Endothelial cell of umbilical vein (primary cell): ENCODE results near the gene CRACR2A. TPM values are rescaled to one million over a fixed set of nuclear protein-coding genes. Genes with fewer than 3 reads are reported as not detected.

Experiments used
- BruUV-seq: library from RNA; stranded (reverse); fragments of 400-500 nt; replicated peaks from 2 replicates; lab custom pipeline; 2021; lab: Mats Ljungman, UMichigan
- CTCF ChIA-PET: fragments of 300-600, 350-600 bp; sonication (Branson Sonifier 250); formaldehyde crosslinking; loops from one replicate; lab custom pipeline; 2021; ENCODE audit warnings: antibody characterized with exemption, inconsistent platforms; lab: Charles Lee
- POLR2A ChIA-PET: fragments of 300-600, 350-600 bp; sonication (Branson Sonifier 250); formaldehyde crosslinking; loops from one replicate; lab custom pipeline; 2021; ENCODE audit warnings: antibody characterized with exemption, inconsistent platforms; lab: Charles Lee
- DNase-seq: peaks from one replicate; pipeline ENCODE4 v3.0.0-alpha.2; 2011; ENCODE audit warnings: low read depth, low spot score
- FAIRE-seq: peaks from 2 replicates; lab custom pipeline; 2011; peaks lifted over from hg19 to GRCh38; lab: Jason Lieb, UNC
- H2AFZ ChIP-seq: 2 replicates; pipeline ENCODE4 v1.6.0; 2012; ENCODE audit warnings: low read depth, low read length, control low read depth, inconsistent platforms
- H3K27ac ChIP-seq: 2 replicates; pipeline ENCODE4 v1.5.1; 2011; ENCODE audit warnings: low read depth, mild to moderate bottlenecking, control low read depth, low read length, moderate library complexity; ENCODE audit not compliant: insufficient read depth
- H3K27me3 ChIP-seq, 2 experiments: 2 replicates each; pipeline versions ENCODE4 v1.6.0 to v1.6.1; 2011; ENCODE audit warnings: low read length in 2 of 2, mixed read lengths in 1 of 2; ENCODE audit not compliant: control insufficient read depth in 2 of 2, insufficient read depth in 2 of 2
- H3K36me3 ChIP-seq, 2 experiments: 2 replicates in 1 of 2; 3 replicates in 1 of 2; pipeline ENCODE4 v1.5.1; 2011; ENCODE audit warnings: low read length in 2 of 2, mild to moderate bottlenecking in 1 of 2, moderate library complexity in 1 of 2; ENCODE audit not compliant: control insufficient read depth in 2 of 2, insufficient read depth in 2 of 2; ENCODE audit errors: extremely low read depth in 1 of 2
- H3K4me1 ChIP-seq: 3 replicates; pipeline ENCODE4 v1.5.1; 2011; ENCODE audit warnings: mild to moderate bottlenecking, low read length; ENCODE audit not compliant: control insufficient read depth, insufficient read depth; ENCODE audit errors: extremely low read depth
- H3K4me2 ChIP-seq: 2 replicates; pipeline ENCODE4 v1.6.1; 2011; ENCODE audit warnings: low read length, control low read depth, mixed read lengths; ENCODE audit not compliant: insufficient read depth
- H3K4me3 ChIP-seq, 3 experiments: fragments of 200-600 bp in 1 of 3; sonication (generic), shearing (Covaris generic) in 1 of 3; replicated peaks in 1 of 3; 2 replicates each; pipeline ENCODE4 v1.5.1; 2011 to 2016; ENCODE audit warnings: control low read depth in 3 of 3, low read length in 3 of 3, mild to moderate bottlenecking in 2 of 3, inconsistent platforms in 1 of 3, low read depth in 1 of 3, moderate library complexity in 1 of 3; ENCODE audit not compliant: insufficient read depth in 1 of 3
- H3K79me2 ChIP-seq: 2 replicates; pipeline ENCODE4 v1.6.0; 2012; ENCODE audit warnings: low read length, inconsistent platforms; ENCODE audit not compliant: control insufficient read depth, insufficient read depth
- H3K9ac ChIP-seq: replicated peaks from 2 replicates; pipeline ENCODE3; 2011; ENCODE audit warnings: low read length, control low read depth; ENCODE audit not compliant: insufficient read depth; ENCODE audit errors: extremely low read depth
- H3K9me1 ChIP-seq: replicated peaks from 3 replicates; pipeline ENCODE4 v1.6.0; 2011; ENCODE audit warnings: mild to moderate bottlenecking, low read length; ENCODE audit not compliant: control insufficient read depth, insufficient read depth; ENCODE audit errors: extremely low read depth
- H3K9me3 ChIP-seq: replicated peaks from 2 replicates; pipeline ENCODE4 v1.5.1; 2012; ENCODE audit warnings: low read length, inconsistent platforms; ENCODE audit not compliant: control insufficient read depth, insufficient read depth
- H4K20me1 ChIP-seq: replicated peaks from 2 replicates; pipeline ENCODE3; 2011; ENCODE audit warnings: mild to moderate bottlenecking, low read length; ENCODE audit not compliant: control insufficient read depth, insufficient read depth; ENCODE audit errors: extremely low read depth
- EZH2 ChIP-seq: IDR thresholded peaks from 2 replicates; pipeline ENCODE4 v1.6.1; 2012; ENCODE audit warnings: borderline replicate concordance, low read depth, mild to moderate bottlenecking, moderate library complexity, low read length, inconsistent platforms; ENCODE audit not compliant: severe bottlenecking
- FOS ChIP-seq: IDR thresholded peaks from 2 replicates; pipeline ENCODE4 v1.6.1; 2011; ENCODE audit warnings: mild to moderate bottlenecking, low read length, moderate library complexity, borderline replicate concordance; ENCODE audit not compliant: insufficient read depth
- GATA2 ChIP-seq: IDR thresholded peaks from 2 replicates; pipeline ENCODE4 v1.7.0; 2011; ENCODE audit warnings: low read depth, mild to moderate bottlenecking, moderate library complexity, mixed read lengths, low read length; ENCODE audit not compliant: insufficient read length, insufficient read depth
- JUN ChIP-seq: IDR thresholded peaks from 2 replicates; pipeline ENCODE4 v1.6.1; 2011; ENCODE audit warnings: borderline replicate concordance, low read depth; ENCODE audit not compliant: insufficient read length, insufficient read depth
- MAX ChIP-seq: IDR thresholded peaks from 2 replicates; pipeline ENCODE4 v1.6.1; 2011; ENCODE audit not compliant: insufficient read depth, insufficient read length
- MYC ChIP-seq: IDR thresholded peaks from one replicate; pipeline ENCODE4 v1.6.1; 2011; ENCODE audit warnings: mild to moderate bottlenecking, low read depth, low read length
- dilution Hi-C: fragments of 300-500 bp; cut with MboI; formaldehyde crosslinking; loops from one replicate; pipeline ENCODE4 v1.15.0; 2019; ENCODE audit warnings: low sequenced_read_pairs; ENCODE audit not compliant: extremely low pct_ligation_motif_present
- intact Hi-C: fragments of 100-400 bp; cut with micrococcal nuclease; formaldehyde crosslinking; loops from one replicate; pipeline ENCODE4 v1.10.0; 2022
- polyA plus RNA-seq, 4 experiments: library from polyadenylated mRNA; depleted of rRNA in 3 of 4; stranded (reverse) in 3 of 4; unstranded in 1 of 4; fragments of >200 nt; gene quantifications; 2 replicates each; pipeline versions ENCODE4 v1.2.1 to v1.2.3, GENCODE V29; 2011 to 2012; ENCODE audit warnings: missing spikeins in 1 of 4
- total RNA-seq: library from RNA; stranded (reverse); gene quantifications from 2 replicates; pipeline ENCODE4 v1.2.3, GENCODE V29; 2021

The CRACR2A gene
- total and polyA plus RNA-seq, 2 donors (not counting 3 experiments of a cell fraction or from before 2014, with no cell fraction given), result 4.4 to 15.9 TPM

GRCh38 chr12:3651585-3652424 lies 101.1 kb downstream of the CRACR2A start:
- ChIA-PET CTCF (interaction anchor here (0.8 to 1.4 kb wide), 4 partner anchors 10 to 338 kb away, joined by 3 to 7 read pairs (median 4); no protein-coding TSS in a partner anchor), POLR2A (interaction anchor here (0.6 kb wide), 1 partner anchor 16 kb away, joined by 6 read pairs; no protein-coding TSS in a partner anchor)
- intact Hi-C loops, result loop anchor here (10.0 kb wide), 1 partner anchor 153 kb away; no protein-coding TSS in a partner anchor
- Histone ChIP-seq H3K4me2 (no peak overlapping the region), H3K27me3 (no peaks in the 10 kb centered on the region), H3K36me3 (no peaks in the 10 kb centered on the region), H3K79me2 (no peaks in the 10 kb centered on the region), H3K27ac (no peak overlapping the region), H4K20me1 (no peaks in the 10 kb centered on the region), H3K9me3 (no peaks in the 10 kb centered on the region), H3K9me1 (no peaks in the 10 kb centered on the region), H3K4me1 (peaks cover under 1% of the 10 kb centered on the region), H2AFZ (no peak overlapping the region), H3K9ac (no peak overlapping the region), H3K4me3 (no peak overlapping the region)
- dilution Hi-C loops, result no loop called here
- no peak for DNase-seq
- BruUV-seq, result no TSS peak
- no peak for FAIRE-seq
- TF ChIP-seq MYC, result no peak
- no peak for TF ChIP-seq JUN
- TF ChIP-seq FOS, result no peak
- no peak for TF ChIP-seq MAX
- no peak for TF ChIP-seq GATA2
- no peak for TF ChIP-seq EZH2
